Renal cortical epithelial cell (primary cell): ENCODE results near the gene KNSTRN. TPM values are rescaled to one million over a fixed set of nuclear protein-coding genes. Genes with fewer than 3 reads are reported as not detected.

Experiments
- DNase-seq: peaks from one replicate; pipeline ENCODE4 v3.0.0-alpha.2; 2011; ENCODE audit warnings: low read depth
- total RNA-seq: library from RNA; depleted of rRNA; stranded (reverse); fragments of >200 nt; gene quantifications from 2 replicates; pipeline ENCODE4 v1.2.3, GENCODE V29; 2014

The KNSTRN gene
- total RNA-seq, 1 donor from 2014 or later: 34.2 TPM

- DNase-seq: no peak
These were observed 46.7 kb downstream of the KNSTRN start for GRCh38 chr15:40429068-40429710.

DNA sequence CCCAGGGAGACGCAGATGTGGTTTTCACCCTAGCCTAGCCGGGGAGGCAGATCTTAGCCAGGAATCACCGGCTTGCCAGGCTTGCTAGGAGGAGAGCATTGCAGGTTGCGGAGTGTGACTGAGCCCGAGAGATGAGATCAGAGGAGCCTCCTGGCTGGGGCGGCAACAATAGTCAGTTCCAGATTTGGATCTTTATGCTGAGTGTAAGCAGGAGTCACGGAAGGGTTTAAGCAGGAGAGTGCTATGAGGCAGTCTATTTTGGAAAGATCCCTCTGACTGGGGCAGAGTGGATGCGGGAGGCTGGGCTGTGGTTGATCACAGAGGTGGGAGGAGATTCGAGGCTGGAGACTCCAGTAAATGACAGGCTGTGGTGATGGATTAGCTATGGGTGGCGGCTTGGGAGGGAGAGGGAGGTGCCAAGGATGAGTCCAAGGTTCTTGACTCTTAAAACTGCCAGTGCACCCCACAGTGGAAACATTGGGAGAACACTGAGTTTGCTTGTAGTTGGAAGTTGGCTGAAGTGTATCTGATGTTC, 47.8 kb downstream of the KNSTRN start:
- peak; percentile 22 for DNase-seq

DNA sequence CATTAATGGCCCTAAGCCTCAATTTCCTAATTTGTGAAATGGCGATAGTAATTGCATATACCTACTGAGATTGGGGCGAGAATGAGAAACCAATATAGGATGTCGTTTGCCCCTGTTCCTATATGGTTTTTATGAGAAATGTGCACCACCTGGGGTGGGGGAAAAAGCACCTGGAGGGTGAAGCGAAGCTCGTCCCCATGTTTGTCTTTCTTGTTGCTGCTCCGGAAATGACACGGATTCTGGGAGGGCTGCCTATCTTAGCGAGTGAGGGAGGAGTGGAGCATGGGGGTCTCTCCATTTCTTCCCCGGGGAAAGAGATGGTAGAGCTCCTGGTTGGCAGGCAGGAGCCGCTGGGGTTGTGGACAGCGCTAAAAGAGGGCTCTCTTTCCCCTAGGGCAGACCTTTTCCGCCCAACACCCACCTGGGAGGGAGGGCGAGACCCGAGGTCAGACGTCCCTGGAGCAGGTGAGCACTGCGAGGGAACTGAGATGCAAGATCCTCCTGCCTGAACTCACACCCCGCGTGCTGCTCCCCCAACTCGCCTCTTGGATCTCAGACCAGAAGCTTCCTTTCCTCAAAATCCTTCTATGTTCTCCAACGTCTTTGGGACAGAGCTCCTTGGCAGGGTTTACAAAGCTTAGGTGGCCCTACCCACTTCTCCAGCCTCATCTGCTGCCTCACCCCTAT, 52.6 kb downstream of the KNSTRN start:
- DNase-seq: no peak

DNA sequence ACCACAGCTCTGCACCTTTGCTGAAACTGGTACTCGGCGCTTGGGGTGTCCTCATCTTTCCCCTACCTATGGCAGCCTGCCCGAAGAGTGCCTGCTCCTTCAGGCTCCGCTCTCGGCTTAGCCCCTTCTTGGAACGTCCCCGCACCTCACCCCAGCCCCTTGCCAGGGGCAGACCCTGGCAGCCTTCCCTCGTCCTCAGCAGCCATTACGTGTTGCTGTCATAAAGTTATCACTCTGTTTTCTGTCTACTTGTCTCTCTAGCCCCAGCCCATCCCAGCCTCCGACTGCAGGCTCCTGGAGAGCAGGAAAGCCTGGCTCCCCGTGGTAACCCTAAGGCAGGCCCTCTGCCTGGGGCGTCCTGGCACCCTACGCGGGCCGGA, 53.2 kb downstream of the KNSTRN start:
- DNase-seq: no peak

GRCh38 chr15:40436116-40436891, 53.8 kb downstream of the KNSTRN start:
- no peak for DNase-seq

DNA sequence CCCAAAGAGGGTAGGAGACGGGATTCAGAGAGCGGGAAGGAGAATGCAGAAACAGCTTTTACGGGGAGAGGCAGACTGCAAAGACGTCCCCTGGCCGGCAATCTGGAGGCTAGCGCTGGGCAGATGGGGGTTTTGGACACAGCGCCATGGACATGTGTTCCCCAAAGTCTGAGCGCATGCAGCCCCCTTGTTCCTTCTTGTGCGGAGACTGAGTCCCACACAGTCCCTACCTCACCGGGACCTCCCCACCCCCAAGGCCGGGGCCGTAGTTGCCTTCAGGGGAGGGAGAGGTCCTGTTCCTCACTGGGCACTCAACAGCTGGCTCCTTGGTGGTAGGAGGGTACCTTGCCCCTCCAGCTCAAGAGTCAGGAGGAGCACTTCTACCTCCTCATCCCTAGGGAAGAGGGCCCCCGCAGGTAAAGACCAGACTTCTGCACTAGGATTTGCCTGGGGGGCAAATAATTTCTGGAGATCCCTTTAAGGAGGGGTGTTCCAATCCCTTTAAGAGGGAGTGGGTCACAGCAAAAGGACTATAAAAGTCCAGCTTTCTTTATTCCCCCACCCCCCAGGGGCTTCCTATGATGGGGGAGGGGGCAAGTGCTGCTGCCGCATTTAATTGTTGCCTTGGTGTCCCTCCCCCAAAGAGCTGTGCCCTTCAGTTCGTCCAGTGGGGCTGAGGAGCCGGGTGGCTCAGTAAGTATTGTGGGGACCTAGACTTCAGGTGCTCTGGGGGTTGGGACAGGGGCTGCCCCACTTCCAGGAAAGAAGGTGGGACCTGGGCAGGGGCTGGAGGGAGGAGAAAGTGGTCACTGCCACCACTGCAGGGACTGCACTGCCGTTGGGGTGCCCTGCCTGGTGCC, 54.6 kb downstream of the KNSTRN start:
- DNase-seq: no peak

DNA sequence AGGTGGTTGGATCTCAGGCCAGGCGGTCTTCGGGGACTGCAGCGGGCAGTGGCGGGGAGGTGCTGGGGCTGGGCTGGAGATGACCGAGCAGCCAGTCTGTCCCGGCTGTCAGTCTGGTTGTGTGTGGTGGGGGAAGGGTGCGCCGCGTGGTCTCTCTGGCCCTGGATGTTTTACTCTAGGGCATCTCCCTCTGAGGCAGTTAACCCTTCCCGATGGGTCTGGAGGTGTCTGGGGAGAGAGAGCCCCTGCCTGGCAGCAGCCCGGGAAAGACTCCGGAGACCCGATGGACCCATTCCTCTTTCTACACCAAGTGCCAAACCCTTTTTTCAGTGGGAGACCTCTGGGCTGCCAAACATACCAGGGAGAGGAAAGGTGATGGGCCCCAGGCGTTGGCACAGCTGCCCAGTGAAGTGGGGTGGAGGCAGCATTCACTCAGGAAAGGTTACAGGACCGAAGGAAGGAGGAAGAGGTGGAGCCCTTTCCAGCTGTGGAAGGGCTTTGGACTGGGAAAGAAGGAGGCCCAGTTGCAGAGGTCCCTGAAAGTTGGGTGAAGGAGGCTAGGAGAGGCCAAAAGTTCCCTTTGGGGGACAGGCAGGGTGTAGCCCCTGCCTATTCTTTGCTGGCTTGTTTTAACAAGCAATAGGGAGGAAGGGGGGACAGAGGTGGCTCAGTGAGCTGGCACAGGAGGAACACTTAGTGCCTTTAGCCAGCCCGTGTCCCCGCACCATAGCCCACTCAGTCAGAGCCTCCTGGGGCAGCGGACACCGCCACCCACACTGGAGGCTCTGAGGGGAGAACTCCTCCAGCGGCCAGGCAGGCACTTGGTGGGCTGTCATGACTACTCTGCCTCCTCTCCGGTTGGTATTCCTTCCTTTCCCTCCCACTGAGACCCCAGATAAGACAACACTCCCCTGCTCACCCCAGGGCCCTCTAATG, 55.5 kb downstream of the KNSTRN start:
- no peak for DNase-seq

- DNase-seq: no peak
These were observed 56.2 kb downstream of the KNSTRN start for GRCh38 chr15:40438712-40439111.

DNA sequence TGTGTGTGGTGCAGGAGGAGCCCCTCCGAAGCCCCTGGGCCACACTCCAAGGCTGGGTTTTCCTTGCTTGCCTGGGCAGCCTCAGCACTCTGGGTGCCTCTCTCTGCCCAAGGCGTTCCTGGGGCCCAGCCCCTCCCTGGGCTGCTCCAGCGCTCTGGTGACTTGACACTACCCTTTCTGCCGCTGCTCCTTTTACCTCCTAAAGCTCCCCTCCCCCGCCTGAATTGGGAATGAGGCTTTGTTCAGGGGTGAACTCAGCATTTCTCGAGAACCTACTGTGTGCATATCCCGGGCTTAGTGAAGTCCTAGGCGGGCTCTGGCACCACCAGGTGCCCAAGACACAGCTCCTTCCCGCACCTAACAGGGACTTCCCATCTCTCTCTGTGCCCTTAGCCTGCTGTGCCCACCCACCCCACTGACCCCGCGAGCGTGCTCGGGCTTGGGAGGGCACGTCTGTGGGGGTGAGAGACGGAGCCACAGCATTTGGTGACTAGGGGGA, 57.0 kb downstream of the KNSTRN start:
- DNase-seq: no peak

DNA sequence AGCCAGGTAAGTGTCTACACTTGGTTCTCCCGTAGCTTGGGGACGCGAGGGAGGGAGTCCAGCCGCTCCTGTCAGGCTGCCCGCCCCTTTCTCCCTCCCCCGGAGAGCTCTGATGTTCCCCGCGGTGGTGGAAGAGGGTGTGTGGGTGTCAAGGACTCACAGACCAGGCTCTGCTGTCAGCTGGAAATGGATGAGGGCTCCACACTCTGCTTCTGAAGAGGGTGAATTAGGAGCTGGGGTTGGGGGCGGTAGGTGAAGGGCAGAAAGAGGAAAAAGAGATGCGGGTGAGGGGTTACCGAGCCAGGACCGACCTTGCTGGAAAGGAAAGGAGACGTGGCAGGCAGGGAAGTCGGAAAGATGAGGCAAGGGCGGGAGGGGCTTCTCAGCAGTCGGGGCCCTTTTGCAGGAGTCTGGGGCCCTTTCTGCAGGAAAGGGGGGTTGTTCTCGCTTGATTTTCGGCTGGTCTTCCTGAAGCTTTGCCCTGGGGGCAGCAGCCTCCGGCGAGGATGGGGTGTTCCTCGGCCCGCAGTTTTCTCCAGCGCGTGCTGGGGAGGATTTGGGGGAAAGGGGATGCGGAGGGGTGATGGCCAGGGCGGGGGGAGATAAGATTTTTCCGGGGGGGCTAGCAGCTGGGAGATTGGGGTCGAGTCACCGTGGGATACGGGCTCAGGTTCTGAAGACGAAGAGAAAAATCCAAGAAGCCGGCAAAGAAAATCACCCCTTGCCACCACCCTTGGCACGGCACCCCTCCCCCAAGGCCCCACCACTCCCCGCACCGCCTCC, 57.6 kb downstream of the KNSTRN start:
- peak; percentile 18 for DNase-seq

DNA sequence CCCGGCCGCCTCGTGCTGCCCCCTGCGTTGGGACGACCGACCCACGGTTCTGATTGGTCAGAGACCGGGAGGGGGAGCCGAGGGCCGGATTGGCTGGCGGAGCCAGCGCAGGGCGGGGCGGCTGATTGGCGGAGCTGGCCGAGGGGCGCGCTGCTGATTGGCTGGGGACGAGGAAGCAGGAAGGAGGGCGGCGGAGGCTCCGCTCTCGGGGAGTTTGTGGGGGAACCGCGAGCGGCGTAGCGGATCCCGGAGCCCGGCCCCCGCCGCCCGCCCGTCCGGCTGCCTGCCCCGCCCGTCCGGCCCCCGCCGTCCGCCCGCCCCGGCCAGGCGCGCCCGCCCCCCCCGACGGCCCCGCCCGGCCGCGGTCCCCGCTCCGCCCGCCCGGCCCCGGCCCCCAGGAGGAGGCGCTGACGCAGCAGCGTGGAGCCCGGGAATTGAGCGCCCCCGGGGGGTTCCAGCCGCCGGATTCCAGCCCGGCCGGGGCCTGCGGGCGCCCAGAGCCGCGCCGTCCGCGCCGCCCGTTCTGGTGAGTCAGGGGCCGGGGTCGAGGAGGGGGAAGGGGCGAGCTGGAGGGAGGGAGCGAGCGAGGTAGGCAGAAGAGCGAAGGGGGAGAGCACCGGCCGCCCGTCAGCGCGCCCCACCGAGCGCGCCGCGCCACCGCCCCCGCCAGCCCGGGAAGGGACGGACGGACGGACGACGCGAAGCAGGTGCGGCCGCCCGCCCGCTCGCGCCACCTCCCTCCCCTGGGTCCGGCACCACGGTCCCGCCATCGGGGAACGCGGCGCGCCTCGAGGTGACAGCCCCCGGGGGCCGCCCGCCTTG, 58.4 kb downstream of the KNSTRN start, which contains the start of gene BAHD1:
Gene BAHD1, plus strand, starts transcription at position 211 of the 822 bp plus-strand sequence. CDS start 17,512 bp downstream, outside the sequence.
- DNase-seq: peak; percentile 74

- no peak for DNase-seq
These were observed 59.3 kb downstream of the KNSTRN start for GRCh38 chr15:40441565-40442531.

DNA sequence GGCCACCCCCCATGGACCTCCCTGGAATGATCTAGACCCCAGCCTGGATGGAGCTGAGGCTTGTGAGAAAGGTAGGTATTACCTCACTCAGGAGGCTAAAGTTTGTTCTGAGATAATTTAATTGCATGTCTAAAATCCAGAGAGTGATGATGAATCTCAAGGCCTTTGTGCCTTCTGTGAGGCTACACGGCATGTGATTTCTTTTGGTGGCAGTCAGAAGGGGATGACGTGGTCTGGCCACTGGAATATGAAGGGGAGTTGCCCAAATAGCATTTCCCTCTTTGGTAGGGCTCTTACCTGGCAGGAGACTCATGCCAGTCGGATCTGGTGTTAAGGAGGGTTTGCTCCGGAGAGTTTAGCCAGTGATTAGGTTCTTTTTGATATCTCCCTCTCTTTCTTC, 60.7 kb downstream of the KNSTRN start:
- DNase-seq: no peak

DNA sequence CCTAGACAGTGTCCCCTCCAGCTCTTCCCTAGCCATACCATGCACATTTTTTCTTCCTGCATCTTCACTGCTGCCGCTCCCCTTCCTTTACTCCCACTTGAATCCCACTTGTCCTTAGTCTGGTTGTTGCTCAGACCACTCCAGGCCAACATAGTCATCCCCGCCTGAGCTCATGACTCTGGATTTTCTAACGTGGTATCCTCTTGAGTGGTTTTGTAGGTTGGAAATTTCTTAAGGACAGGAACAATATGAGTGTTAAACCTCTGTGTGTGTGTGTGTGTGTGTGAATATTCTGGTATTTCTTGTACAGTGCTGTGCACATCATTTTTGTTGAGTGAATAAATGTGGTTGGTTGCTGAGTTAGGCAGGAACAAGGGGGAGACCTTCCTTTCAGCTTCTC, 61.3 kb downstream of the KNSTRN start:
- no peak for DNase-seq
